C4-2B (cell line): ENCODE measurements around the gene RSPH6A.

ENCODE experiments used
- H3K27ac ChIP-seq: fragments of 450-650 bp; 2 replicates; pipeline ENCODE4 v1.5.1; 2017
- ZFX ChIP-seq: fragments of 450-650 bp; IDR thresholded peaks from 2 replicates; pipeline ENCODE4 v1.6.1; 2017
- TF ChIP-seq, protein P1 (sequence below): fragments of 450-650 bp; conservative IDR thresholded peaks from 2 replicates; pipeline ENCODE4 v1.5.1; 2017; ENCODE audit warnings: mild to moderate bottlenecking

The RSPH6A gene

DNA sequence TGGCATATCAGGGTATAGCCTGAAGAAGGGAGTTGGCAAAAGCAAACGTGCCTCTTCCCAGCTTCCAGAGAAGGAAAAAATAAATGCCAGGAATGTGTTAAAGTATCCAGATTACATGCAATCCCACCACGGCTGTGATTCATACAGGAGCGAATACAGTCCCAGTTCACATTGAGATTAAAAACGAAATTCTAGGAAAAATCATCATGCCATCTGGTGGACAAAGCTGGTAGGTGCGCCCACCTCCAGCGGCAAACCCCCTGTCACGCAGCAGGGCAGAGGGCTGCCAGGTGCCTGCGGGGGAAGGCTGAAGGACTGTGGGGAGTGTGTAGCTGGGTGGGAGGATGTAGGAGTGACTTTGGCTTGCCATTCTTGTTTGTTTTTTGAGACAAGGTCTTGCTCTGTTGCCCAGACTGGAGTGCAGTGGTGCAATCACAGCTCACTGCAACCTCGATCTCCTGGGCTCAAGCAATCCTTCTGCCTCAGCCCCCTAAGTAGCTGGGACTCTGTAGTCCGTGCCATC, 16.1 kb downstream of the RSPH6A start:
- H3K27ac ChIP-seq: peak overlapping the region; percentile 10; the same call in 1 of the 2 replicates
- TF ChIP-seq, protein P1, sequence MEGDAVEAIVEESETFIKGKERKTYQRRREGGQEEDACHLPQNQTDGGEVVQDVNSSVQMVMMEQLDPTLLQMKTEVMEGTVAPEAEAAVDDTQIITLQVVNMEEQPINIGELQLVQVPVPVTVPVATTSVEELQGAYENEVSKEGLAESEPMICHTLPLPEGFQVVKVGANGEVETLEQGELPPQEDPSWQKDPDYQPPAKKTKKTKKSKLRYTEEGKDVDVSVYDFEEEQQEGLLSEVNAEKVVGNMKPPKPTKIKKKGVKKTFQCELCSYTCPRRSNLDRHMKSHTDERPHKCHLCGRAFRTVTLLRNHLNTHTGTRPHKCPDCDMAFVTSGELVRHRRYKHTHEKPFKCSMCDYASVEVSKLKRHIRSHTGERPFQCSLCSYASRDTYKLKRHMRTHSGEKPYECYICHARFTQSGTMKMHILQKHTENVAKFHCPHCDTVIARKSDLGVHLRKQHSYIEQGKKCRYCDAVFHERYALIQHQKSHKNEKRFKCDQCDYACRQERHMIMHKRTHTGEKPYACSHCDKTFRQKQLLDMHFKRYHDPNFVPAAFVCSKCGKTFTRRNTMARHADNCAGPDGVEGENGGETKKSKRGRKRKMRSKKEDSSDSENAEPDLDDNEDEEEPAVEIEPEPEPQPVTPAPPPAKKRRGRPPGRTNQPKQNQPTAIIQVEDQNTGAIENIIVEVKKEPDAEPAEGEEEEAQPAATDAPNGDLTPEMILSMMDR: peak; percentile 76
- TF ChIP-seq ZFX: no peak

DNA sequence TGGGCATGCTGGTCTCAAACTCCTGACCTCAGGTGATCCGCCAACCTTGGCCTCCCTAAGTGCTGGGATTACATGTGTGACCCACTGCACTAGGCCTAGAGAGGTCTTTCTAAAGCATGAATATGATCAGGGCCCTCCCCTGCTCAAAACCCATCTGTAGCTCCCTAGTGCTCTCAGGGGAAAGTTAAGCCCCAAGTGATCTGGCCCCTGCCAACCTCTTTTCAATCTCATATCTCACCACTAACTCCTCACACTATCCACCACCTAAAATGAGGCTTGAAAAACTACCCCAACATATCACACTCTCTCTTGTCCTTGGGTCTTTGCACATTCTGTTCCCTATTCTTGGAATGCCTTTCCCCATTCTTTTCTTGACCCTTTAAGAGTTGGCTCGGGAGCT, 20.5 kb downstream of the RSPH6A start:
- H3K27ac ChIP-seq: no peak overlapping the region
- TF ChIP-seq, protein P1: no peak
- TF ChIP-seq ZFX: no peak

DNA sequence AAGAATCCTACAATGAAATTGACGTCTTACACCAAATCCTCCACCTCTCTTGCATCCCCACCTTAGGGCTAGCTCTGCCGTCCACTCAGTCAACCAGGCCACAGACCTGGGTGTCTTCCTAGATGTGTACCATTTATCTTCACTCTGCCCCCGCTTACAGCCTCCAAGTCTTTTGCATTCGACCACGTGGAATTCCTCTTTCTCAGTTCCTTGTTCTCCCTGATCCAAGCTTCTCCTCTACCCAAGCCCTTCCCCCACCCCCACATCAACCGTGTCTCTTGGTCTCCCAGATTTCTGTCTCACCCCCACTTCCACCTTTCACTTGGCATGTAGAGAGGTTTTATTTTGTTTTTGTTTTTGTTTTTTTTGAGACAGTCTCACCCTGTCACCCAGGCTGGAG, 21.2 kb downstream of the RSPH6A start:
- H3K27ac ChIP-seq: no peak overlapping the region
- TF ChIP-seq, protein P1: no peak
- no peak for TF ChIP-seq ZFX

DNA sequence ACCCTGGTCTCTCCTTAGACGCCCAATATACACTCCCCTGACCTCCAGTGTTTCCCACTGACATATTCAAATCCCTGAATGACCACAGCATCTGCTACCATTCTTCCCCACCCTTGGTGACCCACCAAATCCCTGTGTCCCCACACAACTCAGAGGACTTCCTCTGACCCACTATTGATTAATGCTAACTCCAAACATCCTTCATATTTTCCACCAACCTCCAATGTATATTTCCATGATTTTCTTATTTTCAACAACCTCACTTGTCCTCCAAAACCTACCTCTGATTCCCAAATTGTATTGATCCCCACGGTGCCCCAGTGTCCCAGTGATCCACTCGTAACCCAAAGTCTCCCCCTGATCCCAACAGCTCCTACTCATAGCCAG, 21.9 kb downstream of the RSPH6A start:
- no peak for TF ChIP-seq ZFX
- no peak overlapping the region for H3K27ac ChIP-seq

DNA sequence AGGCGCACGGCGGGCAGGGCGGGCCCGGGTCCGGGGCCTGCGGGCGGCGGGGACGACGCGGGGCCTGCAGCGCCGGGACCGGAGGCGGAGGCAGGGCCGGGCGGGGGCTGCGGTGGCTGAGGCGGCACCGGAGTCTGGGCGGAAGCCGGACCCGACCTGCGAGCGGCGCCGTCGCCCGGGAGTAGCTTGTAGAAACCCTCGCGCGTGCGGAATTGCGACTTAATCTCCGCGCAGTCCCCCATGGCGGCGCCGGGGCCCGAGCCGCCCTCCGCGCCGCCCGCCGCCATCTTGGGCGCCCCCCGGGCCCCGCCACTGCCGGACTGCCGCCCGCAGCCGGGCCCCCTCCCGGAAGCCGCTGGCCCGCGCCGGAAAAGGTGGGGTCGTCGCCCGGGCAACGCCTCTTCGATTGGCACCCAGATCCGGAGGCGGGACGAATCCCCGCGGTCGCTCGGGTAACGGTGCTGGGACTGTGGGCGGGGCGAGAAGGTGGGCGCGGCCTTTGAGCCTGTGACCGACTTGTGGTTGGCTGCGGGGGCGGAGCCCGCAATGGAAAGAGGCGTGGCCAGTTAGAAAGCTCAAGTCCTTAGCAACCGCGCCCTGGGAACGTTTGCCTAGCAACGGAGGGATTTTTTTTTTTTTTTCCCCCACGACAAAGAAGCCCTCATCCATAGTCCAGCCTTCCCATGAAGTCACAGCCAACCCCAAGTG, 22.5 kb downstream of the RSPH6A start, which contains the start of gene DMWD:
DMWD (minus strand) TSS at position 376 of the 708 bp plus-strand sequence; CDS start at position 287, 89 bp downstream.
- peak; percentile 39; the same call in 1 of the 2 replicates for TF ChIP-seq ZFX
- TF ChIP-seq, protein P1: no peak
- peak within 1 kb of the TSS; percentile 76 for H3K27ac ChIP-seq

DNA sequence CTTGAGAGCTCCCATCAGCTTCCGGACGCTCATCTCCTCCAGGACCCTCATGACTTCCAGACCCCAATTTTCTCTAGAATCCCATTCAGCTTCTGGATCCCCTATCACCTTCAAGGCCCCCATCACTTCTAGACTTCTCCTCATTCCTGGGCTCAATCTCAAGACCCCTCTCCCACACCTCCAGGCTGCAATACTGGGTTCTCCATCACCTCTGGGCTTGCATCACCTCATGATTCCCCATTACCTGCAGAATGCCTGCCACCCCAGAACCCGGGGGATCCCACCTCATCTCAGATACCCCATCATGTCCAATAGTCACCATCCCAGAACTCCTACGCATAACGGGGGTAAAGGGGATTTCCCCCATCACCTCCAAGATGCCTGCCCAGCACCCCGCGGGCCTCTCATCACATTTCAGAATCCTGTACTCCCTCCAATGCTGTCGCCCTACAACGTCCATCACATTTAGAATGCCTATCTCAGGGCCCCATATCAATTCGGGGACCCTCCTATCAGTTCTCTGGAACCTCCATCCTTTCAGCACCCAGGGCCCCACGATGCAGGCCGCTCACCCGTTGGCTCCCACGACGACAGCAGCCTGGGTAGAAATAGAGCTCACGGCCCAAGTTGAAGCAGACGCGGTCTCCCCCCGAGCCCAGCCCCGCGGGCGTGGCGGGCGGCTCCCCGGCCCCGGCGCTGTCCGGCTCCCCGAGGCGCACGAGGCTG, 23.2 kb downstream of the RSPH6A start:
- H3K27ac ChIP-seq: peak overlapping the region; percentile 76
- TF ChIP-seq, protein P1: no peak
- no peak for TF ChIP-seq ZFX

DNA sequence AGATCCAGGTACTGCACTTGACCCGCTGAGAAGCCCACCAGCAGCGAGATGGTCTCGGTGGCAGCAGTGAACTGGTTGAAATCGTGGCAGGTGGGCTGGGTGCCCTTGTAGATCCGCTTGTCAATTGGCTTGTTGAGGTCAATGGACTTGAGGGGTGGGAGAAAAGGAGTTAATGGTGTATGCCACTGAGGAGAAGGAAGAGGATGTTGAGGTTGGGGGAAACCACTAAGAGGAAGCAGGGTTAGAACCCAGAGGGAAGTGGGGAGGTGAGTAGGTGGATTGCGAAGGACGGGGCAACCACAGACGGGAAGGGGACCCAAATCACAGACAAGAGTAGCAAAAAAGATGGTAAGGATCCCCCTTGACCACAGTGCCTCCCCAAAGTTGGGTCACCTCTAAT, 24.2 kb downstream of the RSPH6A start:
- H3K27ac ChIP-seq: no peak overlapping the region
- TF ChIP-seq ZFX: no peak
- TF ChIP-seq, protein P1: no peak
